H1 (cell line): ENCODE measurements around the gene INA. TPM values are rescaled to one million over a fixed set of nuclear protein-coding genes. Genes with fewer than 3 reads are reported as not detected.

Experiments used
- CTCF ChIA-PET: fragments of 300-600 bp; sonication (Branson Sonifier 250); formaldehyde crosslinking; loops from one replicate; lab custom pipeline; 2021; ENCODE audit not compliant: partially characterized antibody; lab: Charles Lee
- POLR2A ChIA-PET: fragments of 300-600 bp; sonication (Branson Sonifier 250); formaldehyde crosslinking; loops from one replicate; lab custom pipeline; 2021; ENCODE audit warnings: inconsistent platforms; ENCODE audit not compliant: partially characterized antibody; lab: Charles Lee
- DNase-seq, 2 experiments: peaks; one replicate each; pipeline versions ENCODE4 v3.0.0 to v3.0.0-alpha.2; 2010 to 2022; ENCODE audit warnings: low spot score in 2 of 2, low read depth in 1 of 2, mixed read lengths in 1 of 2
- FAIRE-seq: peaks from 2 replicates; lab custom pipeline; 2011; peaks lifted over from hg19 to GRCh38; lab: Jason Lieb, UNC
- H2AFZ ChIP-seq: 2 replicates; pipeline ENCODE4 v1.8.1; 2012; ENCODE audit warnings: low read length, inconsistent platforms
- H2AK5ac ChIP-seq: 2 replicates; pipeline ENCODE4 v1.6.1; 2013; ENCODE audit warnings: low read depth, low read length
- H2BK120ac ChIP-seq: replicated peaks from 2 replicates; pipeline ENCODE3; 2013; ENCODE audit warnings: low read depth, low read length, inconsistent platforms
- H2BK12ac ChIP-seq: 2 replicates; pipeline ENCODE4 v1.6.1; 2013; ENCODE audit warnings: low read depth, low read length
- H2BK15ac ChIP-seq: 2 replicates; pipeline ENCODE4 v1.6.1; 2013; ENCODE audit warnings: low read length
- H2BK20ac ChIP-seq: 2 replicates; pipeline ENCODE4 v1.6.1; 2013; ENCODE audit warnings: low read length
- H2BK5ac ChIP-seq: 2 replicates; pipeline ENCODE4 v1.6.1; 2013; ENCODE audit warnings: low read depth, low read length
- H3K14ac ChIP-seq: 2 replicates; pipeline ENCODE4 v1.6.1; 2013; ENCODE audit warnings: inconsistent platforms; ENCODE audit not compliant: insufficient read length
- H3K18ac ChIP-seq: 2 replicates; pipeline ENCODE4 v1.6.1; 2013; ENCODE audit warnings: low read length; ENCODE audit errors: extremely low read depth
- H3K23ac ChIP-seq: 2 replicates; pipeline ENCODE4 v1.6.1; 2013; ENCODE audit warnings: inconsistent platforms; ENCODE audit not compliant: insufficient read length
- H3K23me2 ChIP-seq: 2 replicates; pipeline ENCODE4 v1.6.1; 2013; ENCODE audit warnings: low read depth, low read length
- H3K27ac ChIP-seq: 2 replicates; pipeline ENCODE4 v1.6.1; 2011; ENCODE audit warnings: low read depth, low read length, inconsistent platforms
- H3K27me3 ChIP-seq, 4 experiments: replicated peaks in 1 of 4; 1 replicate in 1 of 4; 2 replicates in 3 of 4; pipeline versions ENCODE4 v1.6.1 to v1.8.1; 2011 to 2013; ENCODE audit warnings: low read length in 3 of 4, mild to moderate bottlenecking in 3 of 4, inconsistent platforms in 2 of 4, mixed read lengths in 2 of 4, moderate library complexity in 1 of 4; ENCODE audit not compliant: control insufficient read depth in 3 of 4, insufficient read depth in 3 of 4; ENCODE audit errors: extremely low read depth in 1 of 4
- H3K36me3 ChIP-seq, 4 experiments: 2 replicates each; pipeline versions ENCODE4 v1.6.1 to v1.8.1; 2011 to 2013; ENCODE audit warnings: mild to moderate bottlenecking in 4 of 4, low read length in 3 of 4, moderate library complexity in 2 of 4, control low read depth in 1 of 4, inconsistent platforms in 1 of 4; ENCODE audit not compliant: insufficient read depth in 4 of 4, control insufficient read depth in 2 of 4
- H3K4ac ChIP-seq: replicated peaks from 2 replicates; pipeline ENCODE3; 2013; ENCODE audit warnings: low read length, low read depth, mixed read lengths, inconsistent platforms; ENCODE audit not compliant: insufficient read length
- H3K4me1 ChIP-seq, 4 experiments: replicated peaks in 1 of 4; 1 replicate in 1 of 4; 2 replicates in 3 of 4; pipeline versions ENCODE4 v1.6.1 to v1.8.1; 2011 to 2013; ENCODE audit warnings: low read length in 3 of 4, inconsistent platforms in 2 of 4, mixed read lengths in 1 of 4; ENCODE audit not compliant: insufficient read depth in 4 of 4, control insufficient read depth in 3 of 4
- H3K4me2 ChIP-seq, 2 experiments: 2 replicates each; pipeline versions ENCODE4 v1.6.1 to v1.8.1; 2011 to 2013; ENCODE audit warnings: low read depth in 2 of 2, low read length in 2 of 2, control low read depth in 1 of 2, inconsistent platforms in 1 of 2, mild to moderate bottlenecking in 1 of 2; ENCODE audit not compliant: insufficient read depth in 1 of 2
- H3K4me3 ChIP-seq, 4 experiments: fragments of 200-600, 300-600 bp in 1 of 4; sonication (generic), shearing (Covaris generic), sonication (Bioruptor Twin) in 1 of 4; 2 replicates each; pipeline versions ENCODE4 v1.5.1 to v1.8.1; 2011 to 2016; ENCODE audit warnings: low read length in 4 of 4, low read depth in 3 of 4, control low read depth in 2 of 4, inconsistent platforms in 2 of 4, mild to moderate bottlenecking in 2 of 4, mixed read lengths in 1 of 4, moderate library complexity in 1 of 4; ENCODE audit not compliant: insufficient read depth in 2 of 4; ENCODE audit errors: extremely low read depth in 1 of 4
- H3K56ac ChIP-seq: replicated peaks from 2 replicates; pipeline ENCODE3; 2013; ENCODE audit warnings: low read depth, mild to moderate bottlenecking, mixed read lengths, low read length, inconsistent platforms; ENCODE audit not compliant: insufficient read length
- H3K79me1 ChIP-seq: 2 replicates; pipeline ENCODE4 v1.6.1; 2013; ENCODE audit warnings: low read depth, low read length, control low read depth
- H3K79me2 ChIP-seq, 2 experiments: 2 replicates each; pipeline versions ENCODE4 v1.6.1 to v1.8.1; 2012 to 2013; ENCODE audit warnings: low read length in 2 of 2, mild to moderate bottlenecking in 2 of 2, inconsistent platforms in 1 of 2; ENCODE audit not compliant: insufficient read depth in 2 of 2, control insufficient read depth in 1 of 2
- H3K9ac ChIP-seq, 4 experiments: replicated peaks in 1 of 4; 1 replicate in 1 of 4; 2 replicates in 3 of 4; pipeline versions ENCODE4 v1.6.1 to v1.8.1; 2011 to 2013; ENCODE audit warnings: low read depth in 3 of 4, low read length in 3 of 4, control low read depth in 2 of 4, mild to moderate bottlenecking in 2 of 4, moderate library complexity in 2 of 4, inconsistent platforms in 1 of 4; ENCODE audit errors: extremely low read depth in 1 of 4
- H3K9me3 ChIP-seq, 2 experiments: 2 replicates each; pipeline versions ENCODE4 v1.6.1 to v1.8.1; 2012 to 2013; ENCODE audit warnings: mild to moderate bottlenecking in 2 of 2, moderate library complexity in 2 of 2, control low read depth in 1 of 2, inconsistent platforms in 1 of 2, low read depth in 1 of 2, low read length in 1 of 2, mixed read lengths in 1 of 2; ENCODE audit not compliant: insufficient read depth in 2 of 2
- H4K20me1 ChIP-seq, 2 experiments: replicated peaks in 1 of 2; 2 replicates each; pipeline versions ENCODE3 to v1.8.1; 2011 to 2013; ENCODE audit warnings: inconsistent platforms in 2 of 2, low read length in 2 of 2, mild to moderate bottlenecking in 1 of 2; ENCODE audit not compliant: insufficient read depth in 2 of 2, control insufficient read depth in 1 of 2
- H4K5ac ChIP-seq: 2 replicates; pipeline ENCODE4 v1.6.1; 2013; ENCODE audit warnings: low read length, low read depth, mixed read lengths, inconsistent platforms; ENCODE audit not compliant: insufficient read length
- H4K8ac ChIP-seq: 2 replicates; pipeline ENCODE4 v1.8.0; 2013; ENCODE audit warnings: mild to moderate bottlenecking, moderate library complexity, low read length, inconsistent platforms; ENCODE audit not compliant: insufficient read depth; ENCODE audit errors: extremely low read depth
- H4K91ac ChIP-seq: replicated peaks from 2 replicates; pipeline ENCODE3; 2013; ENCODE audit warnings: low read length, mixed read lengths, inconsistent platforms; ENCODE audit not compliant: insufficient read length
- ASH2L ChIP-seq: fragments of 200-600, 300-600 bp; sonication (generic); IDR thresholded peaks from one replicate; pipeline ENCODE4 v1.7.1; 2017; ENCODE audit warnings: low read length
- CEBPB ChIP-seq: IDR thresholded peaks from 2 replicates; pipeline ENCODE4 v1.6.1; 2012; ENCODE audit warnings: low read depth, low read length
- FOSL1 ChIP-seq: IDR thresholded peaks from 2 replicates; pipeline ENCODE4 v1.6.1; 2011; ENCODE audit warnings: mild to moderate bottlenecking, low read depth, low read length, moderate library complexity; ENCODE audit not compliant: insufficient read depth
- GTF2F1 ChIP-seq: IDR thresholded peaks from 2 replicates; pipeline ENCODE4 v1.6.1; 2012; ENCODE audit warnings: low read depth, low read length, improper control_type of control experiment, borderline replicate concordance
- KDM4A ChIP-seq: IDR thresholded peaks from one replicate; pipeline ENCODE4 v1.7.1; 2012; ENCODE audit warnings: low read depth, mild to moderate bottlenecking, moderate library complexity, low read length, inconsistent platforms; ENCODE audit not compliant: severe bottlenecking
- RBBP5 ChIP-seq: IDR thresholded peaks from 2 replicates; pipeline ENCODE4 v1.7.1; 2012; ENCODE audit warnings: low read depth, mild to moderate bottlenecking, inconsistent platforms, low read length, moderate library complexity, borderline replicate concordance
- RXRA ChIP-seq: IDR thresholded peaks from 2 replicates; pipeline ENCODE4 v1.6.1; 2011; ENCODE audit warnings: low read depth, mild to moderate bottlenecking, low read length, moderate library complexity; ENCODE audit not compliant: insufficient read depth
- SP2 ChIP-seq: IDR thresholded peaks from 2 replicates; pipeline ENCODE4 v1.6.1; 2012; ENCODE audit warnings: mild to moderate bottlenecking, low read length, inconsistent platforms
- TEAD4 ChIP-seq: IDR thresholded peaks from 2 replicates; pipeline ENCODE4 v1.6.1; 2012; ENCODE audit warnings: low read depth, low read length, inconsistent platforms, mixed read lengths
- WGBS, 2 experiments: shearing (Covaris generic) in 1 of 2; methylation state at CpG; one replicate each; pipeline versions ENCODE4 v1.1.6 to v1.1.7; 2013 to 2015; ENCODE audit warnings: low lambda C conversion rate in 2 of 2, mixed read lengths in 2 of 2, inconsistent platforms in 1 of 2, low coverage in 1 of 2, missing lambda C conversion rate in 1 of 2; ENCODE audit not compliant: insufficient replicate concordance in 2 of 2, insufficient coverage in 1 of 2, insufficient read length in 1 of 2; ENCODE audit errors: extremely low coverage in 1 of 2, missing lambda C conversion rate in 1 of 2; 5-methylcytosine and 5-hydroxymethylcytosine counted together
- polyA plus RNA-seq, 7 experiments: library from polyadenylated mRNA; depleted of rRNA in 3 of 7; stranded (reverse) in 5 of 7; unstranded in 2 of 7; fragments of >200 nt in 5 of 7; fragments of 200-250 nt in 2 of 7; gene quantifications; 1 replicate in 5 of 7; 2 replicates in 1 of 7; 4 replicates in 1 of 7; pipeline versions ENCODE4 v1.2.1 to v1.2.3, GENCODE V29; 2011 to 2013; ENCODE audit warnings: missing spikeins in 2 of 7, mixed read lengths in 2 of 7
- total RNA-seq: library from RNA; stranded (reverse); fragmentation: NEBNext Ultra II Directional; extraction: Animal tissue kit (Norgen Biotek cat#: 25700); gene quantifications from 2 replicates; pipeline ENCODE4 v1.2.1, GENCODE V29; 2021
- TF ChIP-seq, protein P1 (sequence below): IDR thresholded peaks from 2 replicates; pipeline ENCODE4 v1.6.1; 2011; ENCODE audit warnings: low read length, improper control_type of control experiment
- TF ChIP-seq, protein P2 (sequence below), 3 experiments: IDR thresholded peaks; 1 replicate in 2 of 3; 2 replicates in 1 of 3; pipeline versions ENCODE4 v1.5.1 to v1.6.1; 2011; ENCODE audit warnings: low read length in 3 of 3, mild to moderate bottlenecking in 3 of 3, inconsistent platforms in 2 of 3, low read depth in 1 of 3, moderate library complexity in 1 of 3; ENCODE audit not compliant: insufficient read depth in 1 of 3; ENCODE audit errors: control extremely low read depth in 1 of 3

INA gene
- total and polyA plus RNA-seq, 2 of the 8 experiments (the other 6 are each of a cell fraction or from before 2014, with no cell fraction given) = 17.1 to 18.1 TPM

DNA sequence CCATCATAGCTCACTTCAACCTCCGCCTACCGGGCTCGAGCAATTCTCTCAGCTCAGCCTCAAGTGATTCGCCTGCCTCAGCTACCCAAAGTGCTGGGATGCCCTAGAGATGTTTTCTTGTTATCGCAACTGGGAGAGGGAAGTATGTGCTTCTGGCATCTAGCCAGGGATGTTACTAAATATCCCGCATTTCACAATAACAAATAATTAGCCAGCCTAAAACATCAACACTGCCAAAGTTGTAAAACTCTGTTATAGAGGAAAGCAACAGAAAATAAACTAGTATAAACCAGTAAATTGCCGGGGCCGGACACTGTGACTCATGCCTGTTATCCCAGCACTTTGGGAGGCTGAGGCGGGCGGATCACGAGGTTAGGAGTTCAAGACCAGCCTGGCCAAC lies 7.2 kb downstream of the INA start:
- no peak overlapping the region for H3K4me3 ChIP-seq
- no peak overlapping the region for H2BK20ac ChIP-seq
- H4K20me1 ChIP-seq = peaks cover 0 to 3% of the 10 kb centered on the region in 2 experiments
- FAIRE-seq (no peak), DNase-seq (no peak)
- CTCF ChIA-PET = interaction anchor here (1.3 kb wide), 1 partner anchor 49 kb away, joined by 3 read pairs; no protein-coding TSS in a partner anchor
- H3K79me2 ChIP-seq = no peaks in the 10 kb centered on the region
- no peak overlapping the region for H4K8ac ChIP-seq
- H2BK15ac ChIP-seq = no peak overlapping the region
- H3K18ac ChIP-seq = no peak overlapping the region
- H2AK5ac ChIP-seq = no peak overlapping the region
- no peak overlapping the region for H2BK120ac ChIP-seq
- H4K5ac ChIP-seq = no peak overlapping the region
- H3K4me2 ChIP-seq = no peak overlapping the region
- H3K56ac ChIP-seq = no peak overlapping the region
- H3K79me1 ChIP-seq = no peaks in the 10 kb centered on the region
- no peak overlapping the region for H3K4ac ChIP-seq
- H2AFZ ChIP-seq = no peak overlapping the region
- H3K9ac ChIP-seq = no peak overlapping the region
- no peak overlapping the region for H3K27ac ChIP-seq
- no peak overlapping the region for H3K23ac ChIP-seq
- H3K9me3 ChIP-seq = no peaks in the 10 kb centered on the region
- H3K23me2 ChIP-seq = no peaks in the 10 kb centered on the region
- no peak overlapping the region for H2BK5ac ChIP-seq
- peaks cover 0 to 2% (median 0%) of the 10 kb centered on the region in 4 experiments; a peak in 2 of 7 replicates for H3K27me3 ChIP-seq
- peaks cover 0 to 2% (median 0%) of the 10 kb centered on the region in 4 experiments; a peak in 1 of 8 replicates for H3K36me3 ChIP-seq
- POLR2A ChIA-PET = no interaction called here
- no peak overlapping the region for H3K14ac ChIP-seq
- no peak overlapping the region for H2BK12ac ChIP-seq
- 86% methylated on average over 11 of the region's 11 CpGs; no CpG with 5 or more reads in 1 of the 2 experiments for WGBS, 2 experiments
- H3K4me1 ChIP-seq = peaks cover 3 to 10% (median 6%) of the 10 kb centered on the region in 4 experiments; a peak in 6 of 7 replicates
- no peak overlapping the region for H4K91ac ChIP-seq
- TF ChIP-seq, protein P1, sequence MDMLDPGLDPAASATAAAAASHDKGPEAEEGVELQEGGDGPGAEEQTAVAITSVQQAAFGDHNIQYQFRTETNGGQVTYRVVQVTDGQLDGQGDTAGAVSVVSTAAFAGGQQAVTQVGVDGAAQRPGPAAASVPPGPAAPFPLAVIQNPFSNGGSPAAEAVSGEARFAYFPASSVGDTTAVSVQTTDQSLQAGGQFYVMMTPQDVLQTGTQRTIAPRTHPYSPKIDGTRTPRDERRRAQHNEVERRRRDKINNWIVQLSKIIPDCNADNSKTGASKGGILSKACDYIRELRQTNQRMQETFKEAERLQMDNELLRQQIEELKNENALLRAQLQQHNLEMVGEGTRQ = no peak
- TF ChIP-seq, protein P2, sequence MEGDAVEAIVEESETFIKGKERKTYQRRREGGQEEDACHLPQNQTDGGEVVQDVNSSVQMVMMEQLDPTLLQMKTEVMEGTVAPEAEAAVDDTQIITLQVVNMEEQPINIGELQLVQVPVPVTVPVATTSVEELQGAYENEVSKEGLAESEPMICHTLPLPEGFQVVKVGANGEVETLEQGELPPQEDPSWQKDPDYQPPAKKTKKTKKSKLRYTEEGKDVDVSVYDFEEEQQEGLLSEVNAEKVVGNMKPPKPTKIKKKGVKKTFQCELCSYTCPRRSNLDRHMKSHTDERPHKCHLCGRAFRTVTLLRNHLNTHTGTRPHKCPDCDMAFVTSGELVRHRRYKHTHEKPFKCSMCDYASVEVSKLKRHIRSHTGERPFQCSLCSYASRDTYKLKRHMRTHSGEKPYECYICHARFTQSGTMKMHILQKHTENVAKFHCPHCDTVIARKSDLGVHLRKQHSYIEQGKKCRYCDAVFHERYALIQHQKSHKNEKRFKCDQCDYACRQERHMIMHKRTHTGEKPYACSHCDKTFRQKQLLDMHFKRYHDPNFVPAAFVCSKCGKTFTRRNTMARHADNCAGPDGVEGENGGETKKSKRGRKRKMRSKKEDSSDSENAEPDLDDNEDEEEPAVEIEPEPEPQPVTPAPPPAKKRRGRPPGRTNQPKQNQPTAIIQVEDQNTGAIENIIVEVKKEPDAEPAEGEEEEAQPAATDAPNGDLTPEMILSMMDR (IDR thresholded peaks at IDR 0.05; ENCODE audit: control extremely low read depth in 1 of 3, insufficient read depth in 1 of 3, low read depth in 1 of 3, low read length in 3 of 3) = no peak
- TF ChIP-seq RBBP5 (no peak), CEBPB (no peak), KDM4A (no peak), RXRA (no peak), FOSL1 (no peak), SP2 (no peak), TEAD4 (no peak), GTF2F1 (no peak), ASH2L (no peak)
